ENCODE measurements around the gene RXRG. TPM values are rescaled to one million over a fixed set of nuclear protein-coding genes. Genes with fewer than 3 reads are reported as not detected.

RXRG gene
- total and polyA plus RNA-seq, 9 of the 15 experiments (the other 6 are each of a cell fraction or from before 2014, with no cell fraction given) = not detected

DNA sequence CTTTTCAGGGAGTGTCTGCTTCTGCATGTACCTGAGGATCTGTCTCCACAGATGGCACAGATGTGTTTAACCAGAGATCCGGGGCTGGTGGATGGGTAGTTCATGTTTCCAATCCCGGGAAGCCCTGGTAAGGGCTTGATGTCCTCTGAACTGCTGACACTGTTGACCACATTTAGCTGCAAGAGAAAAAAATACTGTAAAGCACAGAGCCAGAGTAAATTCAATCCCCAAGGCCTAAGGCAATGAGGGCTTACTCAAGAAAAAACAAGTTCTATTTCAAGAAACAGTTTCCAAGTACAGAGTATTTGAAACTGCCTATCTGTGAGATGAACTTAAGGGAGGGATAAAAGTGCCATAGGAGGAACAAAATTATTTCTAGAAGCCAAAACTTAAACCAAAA, 25.1 kb downstream of the RXRG start (continued):
- TF ChIP-seq ZNF239 (CRISPR knock-in tag; IDR thresholded peaks at IDR 0.05) = no peak
- no peak for TF ChIP-seq ZC3H11A (IDR thresholded peaks at IDR 0.05; ENCODE audit: low read depth, low read length)
- TF ChIP-seq, protein P1, sequence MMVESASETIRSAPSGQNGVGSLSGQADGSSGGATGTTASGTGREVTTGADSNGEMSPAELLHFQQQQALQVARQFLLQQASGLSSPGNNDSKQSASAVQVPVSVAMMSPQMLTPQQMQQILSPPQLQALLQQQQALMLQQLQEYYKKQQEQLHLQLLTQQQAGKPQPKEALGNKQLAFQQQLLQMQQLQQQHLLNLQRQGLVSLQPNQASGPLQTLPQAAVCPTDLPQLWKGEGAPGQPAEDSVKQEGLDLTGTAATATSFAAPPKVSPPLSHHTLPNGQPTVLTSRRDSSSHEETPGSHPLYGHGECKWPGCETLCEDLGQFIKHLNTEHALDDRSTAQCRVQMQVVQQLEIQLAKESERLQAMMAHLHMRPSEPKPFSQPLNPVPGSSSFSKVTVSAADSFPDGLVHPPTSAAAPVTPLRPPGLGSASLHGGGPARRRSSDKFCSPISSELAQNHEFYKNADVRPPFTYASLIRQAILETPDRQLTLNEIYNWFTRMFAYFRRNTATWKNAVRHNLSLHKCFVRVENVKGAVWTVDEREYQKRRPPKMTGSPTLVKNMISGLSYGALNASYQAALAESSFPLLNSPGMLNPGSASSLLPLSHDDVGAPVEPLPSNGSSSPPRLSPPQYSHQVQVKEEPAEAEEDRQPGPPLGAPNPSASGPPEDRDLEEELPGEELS (CRISPR knock-in tag; IDR thresholded peaks at IDR 0.05; ENCODE audit: borderline replicate concordance) = no peak
- TF ChIP-seq ETS2 (tag; IDR thresholded peaks at IDR 0.05; ENCODE audit: borderline replicate concordance, poor library complexity, severe bottlenecking) = no peak
- no peak for TF ChIP-seq MYNN (IDR thresholded peaks at IDR 0.05)
- no peak for TF ChIP-seq MYNN (CRISPR knock-in tag; IDR thresholded peaks at IDR 0.05)

DNA sequence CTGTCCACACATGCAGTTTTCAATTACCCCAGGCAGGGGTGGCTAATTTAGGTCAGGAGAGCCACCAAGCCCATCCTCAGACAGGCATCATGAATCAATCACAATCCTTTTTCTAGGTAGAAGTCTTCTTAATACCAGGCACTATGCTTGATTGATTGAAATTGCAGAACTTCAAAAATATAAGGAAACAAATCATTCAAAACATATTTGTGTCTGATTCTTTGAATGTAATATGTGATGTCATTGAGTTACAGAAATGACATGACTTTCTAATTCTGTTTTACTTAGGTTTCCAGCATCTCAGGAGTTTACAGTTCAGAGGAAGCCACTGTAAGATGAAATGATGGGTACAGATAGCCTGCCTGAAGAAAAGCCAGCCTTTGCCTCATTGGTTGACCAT, 26.7 kb downstream of the RXRG start:
- intact Hi-C loops (cut with micrococcal nuclease) = no loop called here
- Histone ChIP-seq H3K9ac (ENCODE audit: insufficient read depth in 1 of 2, low read depth in 2 of 2, low read length in 2 of 2) (no peak overlapping the region), H4K20me1 (replicated peaks; ENCODE audit: control insufficient read depth, insufficient read depth, low read length) (no peaks in the 10 kb centered on the region), H3K79me2 (ENCODE audit: control insufficient read depth, insufficient read depth, low read length) (no peaks in the 10 kb centered on the region), H3K4me2 (ENCODE audit: insufficient read depth, low read length) (no peak overlapping the region), H3K36me3 (ENCODE audit: control insufficient read depth, insufficient read depth, low read length) (no peaks in the 10 kb centered on the region), H3K9me3 (replicated peaks; ENCODE audit: control insufficient read depth, insufficient read depth, low read depth, low read length) (no peaks in the 10 kb centered on the region), H3K4me1 (replicated peaks in 1 of 2; ENCODE audit: control insufficient read depth in 2 of 2, insufficient read depth in 2 of 2, low read length in 2 of 2) (no peaks in the 10 kb centered on the region), H3K27ac (ENCODE audit: extremely low read depth, low read depth, low read length) (no peak overlapping the region), H3K27me3 (ENCODE audit: control insufficient read depth in 2 of 2, insufficient read depth in 2 of 2, low read length in 2 of 2) (peaks cover 4 to 11% of the 10 kb centered on the region in 2 experiments; a peak in 4 of 5 replicates), H3K4me3 (no peak overlapping the region), H3K9me1 (ENCODE audit: control insufficient read depth, insufficient read depth, low read length) (no peaks in the 10 kb centered on the region), H2AFZ (ENCODE audit: low read depth, low read length) (no peak overlapping the region)
- DNase-seq (ENCODE audit: extremely low read depth in 1 of 4, low spot score in 3 of 4) (no peak), FAIRE-seq (no peak), ATAC-seq (no peak)
- ChIA-PET CTCF (ENCODE audit: low intra/inter-chr PET ratio) (no interaction called here), POLR2A (no interaction called here)
- in situ Hi-C loops (cut with MboI) = loop anchor here (10.0 kb wide), 1 partner anchor 297 kb away; no protein-coding TSS in a partner anchor
- BruUV-seq (replicated peaks) = no TSS peak
- TF ChIP-seq, protein P2, sequence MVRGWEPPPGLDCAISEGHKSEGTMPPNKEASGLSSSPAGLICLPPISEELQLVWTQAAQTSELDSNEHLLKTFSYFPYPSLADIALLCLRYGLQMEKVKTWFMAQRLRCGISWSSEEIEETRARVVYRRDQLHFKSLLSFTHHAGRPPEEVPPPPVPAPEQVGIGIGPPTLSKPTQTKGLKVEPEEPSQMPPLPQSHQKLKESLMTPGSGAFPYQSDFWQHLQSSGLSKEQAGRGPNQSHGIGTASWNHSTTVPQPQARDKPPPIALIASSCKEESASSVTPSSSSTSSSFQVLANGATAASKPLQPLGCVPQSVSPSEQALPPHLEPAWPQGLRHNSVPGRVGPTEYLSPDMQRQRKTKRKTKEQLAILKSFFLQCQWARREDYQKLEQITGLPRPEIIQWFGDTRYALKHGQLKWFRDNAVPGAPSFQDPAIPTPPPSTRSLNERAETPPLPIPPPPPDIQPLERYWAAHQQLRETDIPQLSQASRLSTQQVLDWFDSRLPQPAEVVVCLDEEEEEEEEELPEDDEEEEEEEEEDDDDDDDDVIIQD (CRISPR knock-in tag; IDR thresholded peaks at IDR 0.05) = no peak
- TF ChIP-seq TBL1XR1 (IDR thresholded peaks at IDR 0.05; ENCODE audit: low read length in 2 of 2) (no peak), ZKSCAN8 (CRISPR knock-in tag; IDR thresholded peaks at IDR 0.05) (no peak)
- TF ChIP-seq, protein P3, sequence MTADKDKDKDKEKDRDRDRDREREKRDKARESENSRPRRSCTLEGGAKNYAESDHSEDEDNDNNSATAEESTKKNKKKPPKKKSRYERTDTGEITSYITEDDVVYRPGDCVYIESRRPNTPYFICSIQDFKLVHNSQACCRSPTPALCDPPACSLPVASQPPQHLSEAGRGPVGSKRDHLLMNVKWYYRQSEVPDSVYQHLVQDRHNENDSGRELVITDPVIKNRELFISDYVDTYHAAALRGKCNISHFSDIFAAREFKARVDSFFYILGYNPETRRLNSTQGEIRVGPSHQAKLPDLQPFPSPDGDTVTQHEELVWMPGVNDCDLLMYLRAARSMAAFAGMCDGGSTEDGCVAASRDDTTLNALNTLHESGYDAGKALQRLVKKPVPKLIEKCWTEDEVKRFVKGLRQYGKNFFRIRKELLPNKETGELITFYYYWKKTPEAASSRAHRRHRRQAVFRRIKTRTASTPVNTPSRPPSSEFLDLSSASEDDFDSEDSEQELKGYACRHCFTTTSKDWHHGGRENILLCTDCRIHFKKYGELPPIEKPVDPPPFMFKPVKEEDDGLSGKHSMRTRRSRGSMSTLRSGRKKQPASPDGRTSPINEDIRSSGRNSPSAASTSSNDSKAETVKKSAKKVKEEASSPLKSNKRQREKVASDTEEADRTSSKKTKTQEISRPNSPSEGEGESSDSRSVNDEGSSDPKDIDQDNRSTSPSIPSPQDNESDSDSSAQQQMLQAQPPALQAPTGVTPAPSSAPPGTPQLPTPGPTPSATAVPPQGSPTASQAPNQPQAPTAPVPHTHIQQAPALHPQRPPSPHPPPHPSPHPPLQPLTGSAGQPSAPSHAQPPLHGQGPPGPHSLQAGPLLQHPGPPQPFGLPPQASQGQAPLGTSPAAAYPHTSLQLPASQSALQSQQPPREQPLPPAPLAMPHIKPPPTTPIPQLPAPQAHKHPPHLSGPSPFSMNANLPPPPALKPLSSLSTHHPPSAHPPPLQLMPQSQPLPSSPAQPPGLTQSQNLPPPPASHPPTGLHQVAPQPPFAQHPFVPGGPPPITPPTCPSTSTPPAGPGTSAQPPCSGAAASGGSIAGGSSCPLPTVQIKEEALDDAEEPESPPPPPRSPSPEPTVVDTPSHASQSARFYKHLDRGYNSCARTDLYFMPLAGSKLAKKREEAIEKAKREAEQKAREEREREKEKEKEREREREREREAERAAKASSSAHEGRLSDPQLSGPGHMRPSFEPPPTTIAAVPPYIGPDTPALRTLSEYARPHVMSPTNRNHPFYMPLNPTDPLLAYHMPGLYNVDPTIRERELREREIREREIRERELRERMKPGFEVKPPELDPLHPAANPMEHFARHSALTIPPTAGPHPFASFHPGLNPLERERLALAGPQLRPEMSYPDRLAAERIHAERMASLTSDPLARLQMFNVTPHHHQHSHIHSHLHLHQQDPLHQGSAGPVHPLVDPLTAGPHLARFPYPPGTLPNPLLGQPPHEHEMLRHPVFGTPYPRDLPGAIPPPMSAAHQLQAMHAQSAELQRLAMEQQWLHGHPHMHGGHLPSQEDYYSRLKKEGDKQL (CRISPR knock-in tag; IDR thresholded peaks at IDR 0.05; ENCODE audit: borderline replicate concordance) = no peak
